Stomach (tissue), 9 donors: ENCODE data around the gene HMX1. TPM values are rescaled to one million over a fixed set of nuclear protein-coding genes. Genes with fewer than 3 reads are reported as not detected.

Experiments used
- DNase-seq, 2 donors: peaks; one replicate each; pipeline versions ENCODE4 v3.0.0 to v3.0.0-alpha.2; 2013 to 2019
- H3K27ac ChIP-seq, 5 donors: fragments of 200-600 bp in 4 of 5; sonication (generic) in 4 of 5; one replicate each; pipeline ENCODE4 v1.5.1; 2013 to 2019; ENCODE audit warnings: mild to moderate bottlenecking in 1 of 5, moderate library complexity in 1 of 5
- H3K27me3 ChIP-seq, 3 donors: fragments of 200-600 bp; sonication (generic); one replicate each; pipeline ENCODE4 v1.5.1; 2017 to 2019; ENCODE audit warnings: mixed run types in 1 of 3
- H3K36me3 ChIP-seq, 4 donors: fragments of 200-600 bp; sonication (generic); 1 replicate in 3 of 4; 2 replicates in 1 of 4; pipeline ENCODE4 v1.5.1; 2016 to 2019
- H3K4me1 ChIP-seq, 4 donors: fragments of 200-600 bp; sonication (generic); one replicate each; pipeline ENCODE4 v1.5.1; 2016 to 2019
- H3K4me3 ChIP-seq, 4 donors: fragments of 200-600 bp; sonication (generic) in 3 of 4; one replicate each; pipeline ENCODE4 v1.5.1; 2016 to 2019; ENCODE audit warnings: mild to moderate bottlenecking in 1 of 4
- H3K9me3 ChIP-seq, 4 donors: fragments of 200-600 bp; sonication (generic); one replicate each; pipeline ENCODE4 v1.5.1; 2016 to 2019
- EP300 ChIP-seq: sonication (generic); formaldehyde crosslinking; IDR thresholded peaks from one replicate; pipeline ENCODE4 v1.6.1; 2017; ENCODE audit warnings: antibody characterized with exemption
- POLR2A ChIP-seq, 4 donors: fragments of 450-650 bp; IDR thresholded peaks; one replicate each; pipeline ENCODE4 v1.6.1; 2016; ENCODE audit warnings: antibody characterized with exemption in 4 of 4, control low read depth in 2 of 4, mild to moderate bottlenecking in 1 of 4, moderate library complexity in 1 of 4
- POLR2AphosphoS5 ChIP-seq, 3 donors: sonication (generic); formaldehyde crosslinking; IDR thresholded peaks; one replicate each; pipeline ENCODE4 v1.6.1; 2016; ENCODE audit warnings: antibody characterized with exemption in 3 of 3
- WGBS, 5 donors: extraction: QIAGEN DNeasy Blood & Tissue Kit in 3 of 5; methylation state at CpG; one replicate each; pipeline versions ENCODE4 v1.1.5 to v1.1.7; 2013 to 2018; 5-methylcytosine and 5-hydroxymethylcytosine counted together
- intact Hi-C: fragments of 100-400 bp; cut with DNase I; formaldehyde crosslinking; loops from one replicate; pipeline ENCODE4 v1.15.1; 2023; ENCODE audit warnings: low total_unique reads
- polyA plus RNA-seq, 3 donors: library from polyadenylated mRNA; stranded (reverse); fragments of 200-250 nt; gene quantifications; one replicate each; pipeline ENCODE4 v1.2.3, GENCODE V29; 2013
- total RNA-seq, 5 donors: library from RNA; depleted of rRNA; stranded (reverse); fragments of >200 nt; gene quantifications; one replicate each; pipeline versions ENCODE4 v1.1.0 to v1.2.3, GENCODE V29; 2014 to 2016
- TF ChIP-seq, protein P1 (sequence below), 7 experiments: fragments of 450-650 bp in 4 of 7; fragments of 200-600 bp in 3 of 7; sonication (generic) in 3 of 7; IDR thresholded peaks; one replicate each; pipeline ENCODE4 v1.5.1; 2016 to 2019; ENCODE audit warnings: antibody characterized with exemption in 7 of 7, control low read depth in 2 of 7, mild to moderate bottlenecking in 1 of 7
- donor health status: healthy with polysubstance abuse.
- donor health status: Bipolar disorder and iron deficiency.
- donor health status: healthy.

Gene HMX1
- total and polyA plus RNA-seq, 8 donors, result 0.37 TPM; not detected in 7

DNA sequence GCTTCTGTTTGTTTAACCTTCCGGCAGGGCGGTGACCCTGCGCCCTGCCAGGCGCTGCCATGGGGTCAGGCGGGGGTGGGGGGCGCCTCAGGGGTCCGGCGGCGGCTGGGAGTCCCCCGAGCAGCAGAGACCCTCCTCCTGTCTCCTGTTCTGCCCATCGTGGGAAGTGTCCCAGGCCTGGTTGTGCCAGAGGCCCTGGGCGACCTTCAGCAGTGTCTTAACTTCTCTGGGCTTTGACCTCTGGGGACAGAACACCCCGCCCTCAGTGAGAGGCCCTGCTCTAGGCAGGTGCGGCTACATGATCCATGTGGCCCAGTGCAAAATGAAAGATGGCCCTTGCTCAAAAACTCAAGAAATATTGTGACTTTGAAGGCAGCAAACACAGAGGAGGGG is 22.8 kb upstream of the HMX1 start:
- peaks cover 0 to 31% (median 15%) of the 10 kb centered on the region in 4 donors for H3K4me1 ChIP-seq
- 5 to 20% (median 9%) methylated on average over 1 to 14 of the region's 14 CpGs for WGBS, 5 donors
- peaks cover 25 to 100% (median 52%) of the 10 kb centered on the region in 3 donors for H3K27me3 ChIP-seq
- DNase-seq, result no peak
- TF ChIP-seq, protein P1, sequence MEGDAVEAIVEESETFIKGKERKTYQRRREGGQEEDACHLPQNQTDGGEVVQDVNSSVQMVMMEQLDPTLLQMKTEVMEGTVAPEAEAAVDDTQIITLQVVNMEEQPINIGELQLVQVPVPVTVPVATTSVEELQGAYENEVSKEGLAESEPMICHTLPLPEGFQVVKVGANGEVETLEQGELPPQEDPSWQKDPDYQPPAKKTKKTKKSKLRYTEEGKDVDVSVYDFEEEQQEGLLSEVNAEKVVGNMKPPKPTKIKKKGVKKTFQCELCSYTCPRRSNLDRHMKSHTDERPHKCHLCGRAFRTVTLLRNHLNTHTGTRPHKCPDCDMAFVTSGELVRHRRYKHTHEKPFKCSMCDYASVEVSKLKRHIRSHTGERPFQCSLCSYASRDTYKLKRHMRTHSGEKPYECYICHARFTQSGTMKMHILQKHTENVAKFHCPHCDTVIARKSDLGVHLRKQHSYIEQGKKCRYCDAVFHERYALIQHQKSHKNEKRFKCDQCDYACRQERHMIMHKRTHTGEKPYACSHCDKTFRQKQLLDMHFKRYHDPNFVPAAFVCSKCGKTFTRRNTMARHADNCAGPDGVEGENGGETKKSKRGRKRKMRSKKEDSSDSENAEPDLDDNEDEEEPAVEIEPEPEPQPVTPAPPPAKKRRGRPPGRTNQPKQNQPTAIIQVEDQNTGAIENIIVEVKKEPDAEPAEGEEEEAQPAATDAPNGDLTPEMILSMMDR (IDR thresholded peaks at IDR 0.05), result no peak
- TF ChIP-seq POLR2AphosphoS5 (IDR thresholded peaks at IDR 0.05), result no peak
- no peak for TF ChIP-seq EP300
- TF ChIP-seq POLR2A (IDR thresholded peaks at IDR 0.05), result no peak
- H3K27ac ChIP-seq, result no peak overlapping the region
- intact Hi-C loops, result no loop called here
- no peaks in the 10 kb centered on the region for H3K36me3 ChIP-seq
- peaks cover 0 to 6% (median 1%) of the 10 kb centered on the region in 4 donors for H3K9me3 ChIP-seq
- H3K4me3 ChIP-seq, result no peak overlapping the region

DNA sequence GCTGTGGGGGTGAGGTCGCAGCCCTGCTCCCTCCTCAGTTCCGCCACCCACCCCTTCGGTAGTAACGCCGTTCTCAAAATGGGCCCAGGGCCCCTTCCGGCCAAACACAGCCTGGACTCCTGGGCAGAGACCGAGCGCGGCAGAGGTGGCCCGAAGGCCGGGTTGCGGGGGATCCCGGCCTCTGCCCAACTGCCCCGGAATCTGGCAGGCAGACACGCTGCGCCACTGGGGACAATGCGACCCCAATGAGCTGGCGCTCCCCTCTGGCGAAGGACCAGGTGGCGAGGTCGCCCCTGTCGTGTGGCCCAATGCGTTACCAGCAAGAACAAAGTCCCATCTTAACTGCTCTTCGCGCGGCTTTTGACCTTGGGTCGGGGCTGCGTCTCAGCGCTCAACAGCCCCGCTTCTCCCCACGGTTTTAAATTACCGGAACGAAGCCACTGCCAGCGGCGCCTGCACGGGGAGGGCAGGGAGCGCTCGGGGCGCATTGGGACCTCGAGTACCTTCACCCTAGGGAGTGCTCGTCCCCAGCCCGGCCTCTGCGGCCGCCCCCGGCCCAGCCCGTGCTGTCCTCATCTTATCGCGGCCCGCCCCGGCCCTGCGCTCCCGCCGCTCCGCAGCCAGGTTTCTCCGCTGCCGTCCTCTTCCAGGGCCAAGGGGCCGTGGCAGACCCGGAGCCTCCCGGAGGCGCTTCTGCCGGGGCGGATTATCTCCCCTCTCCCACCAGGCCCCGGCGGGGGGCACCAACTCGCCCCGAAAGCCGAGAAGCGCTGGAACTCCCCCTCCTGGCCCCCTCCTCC is 22.2 kb upstream of the HMX1 start:
- Histone ChIP-seq H3K4me1 (peaks cover 0 to 31% (median 15%) of the 10 kb centered on the region in 4 donors), H3K4me3 (no peak overlapping the region), H3K27ac (no peak overlapping the region), H3K9me3 (peaks cover 0 to under 1% (median 0%) of the 10 kb centered on the region in 4 donors), H3K27me3 (peaks cover 31 to 100% (median 58%) of the 10 kb centered on the region in 3 donors), H3K36me3 (no peaks in the 10 kb centered on the region)
- intact Hi-C loops, result no loop called here
- TF ChIP-seq, protein P1 (IDR thresholded peaks at IDR 0.05), result no peak
- TF ChIP-seq EP300, result no peak
- TF ChIP-seq POLR2AphosphoS5 (IDR thresholded peaks at IDR 0.05), result no peak
- TF ChIP-seq POLR2A (IDR thresholded peaks at IDR 0.05), result no peak
- no peak for DNase-seq
- WGBS, 5 donors, result 2 to 3% (median 2%) methylated on average over 22 to 68 of the region's 68 CpGs

DNA sequence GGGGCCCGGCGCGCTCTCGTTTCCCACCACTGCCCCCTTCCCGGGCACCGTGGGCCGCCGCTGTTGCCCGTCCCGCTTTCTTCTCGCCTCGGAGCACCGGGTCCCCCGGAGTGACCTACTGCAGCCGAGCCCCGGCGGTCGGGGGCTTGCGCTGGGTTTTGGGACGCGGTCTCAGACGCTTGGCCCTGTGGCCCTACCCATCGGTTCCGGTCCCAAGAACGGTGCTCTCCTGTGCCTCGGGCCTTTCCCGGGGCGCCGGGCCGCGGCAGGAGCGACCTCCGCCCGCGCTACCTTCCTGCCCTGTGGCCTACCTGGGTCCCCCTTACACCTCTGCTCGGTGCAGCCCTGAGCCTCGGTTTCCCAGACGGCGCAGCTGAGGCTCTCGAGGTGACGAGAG is 21.6 kb upstream of the HMX1 start:
- Histone ChIP-seq H3K4me1 (peaks cover 0 to 31% (median 15%) of the 10 kb centered on the region in 4 donors), H3K4me3 (no peak overlapping the region), H3K9me3 (no peaks in the 10 kb centered on the region), H3K36me3 (no peaks in the 10 kb centered on the region), H3K27ac (no peak overlapping the region), H3K27me3 (peaks cover 31 to 100% (median 64%) of the 10 kb centered on the region in 3 donors)
- TF ChIP-seq, protein P1 (IDR thresholded peaks at IDR 0.05), result no peak
- no peak for TF ChIP-seq POLR2A (IDR thresholded peaks at IDR 0.05)
- TF ChIP-seq EP300, result no peak
- TF ChIP-seq POLR2AphosphoS5 (IDR thresholded peaks at IDR 0.05), result no peak
- intact Hi-C loops, result no loop called here
- DNase-seq, result no peak
- 0 to 6% (median 3%) methylated on average over 2 to 41 of the region's 41 CpGs; no CpG with 5 or more reads in 1 of the 5 donors for WGBS, 5 donors

DNA sequence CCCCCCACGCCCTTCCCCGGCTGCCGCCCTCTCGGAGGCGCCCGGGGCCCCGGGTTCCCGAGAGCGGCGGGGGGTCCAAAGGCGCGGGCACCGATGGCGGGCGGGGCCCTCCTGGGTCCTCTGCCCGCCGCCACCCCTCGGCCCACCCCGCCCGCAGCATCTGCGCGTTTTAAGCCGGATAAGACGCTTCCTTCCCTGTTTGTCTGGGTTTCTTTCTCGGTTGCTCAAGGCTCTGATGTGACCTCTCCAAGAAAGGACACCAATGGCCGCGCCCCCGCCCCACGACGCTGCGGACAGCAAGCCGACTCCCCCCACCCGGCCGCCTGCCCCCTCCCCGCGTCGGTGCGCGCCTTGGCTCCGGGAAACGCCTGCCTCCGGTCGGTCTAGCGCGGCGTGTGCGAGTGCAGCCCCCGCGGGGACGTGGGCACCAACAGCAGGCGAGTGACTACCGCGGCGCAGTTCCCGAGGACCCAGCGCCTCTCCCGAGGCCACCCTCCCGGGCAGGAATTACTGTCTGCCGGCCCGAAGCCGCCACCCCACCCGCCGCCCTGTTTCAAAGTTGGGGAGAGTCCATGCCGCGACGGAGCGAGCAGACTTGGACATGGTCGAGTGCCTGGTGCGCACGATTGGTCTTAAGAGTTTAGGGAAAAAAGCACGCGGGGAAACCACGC is 21.1 kb upstream of the HMX1 start:
- TF ChIP-seq EP300 (no peak), POLR2AphosphoS5 (IDR thresholded peaks at IDR 0.05) (no peak), POLR2A (IDR thresholded peaks at IDR 0.05) (no peak)
- TF ChIP-seq, protein P1 (IDR thresholded peaks at IDR 0.05), result no peak
- intact Hi-C loops, result no loop called here
- Histone ChIP-seq H3K27me3 (peaks cover 31 to 100% (median 70%) of the 10 kb centered on the region in 3 donors), H3K36me3 (no peaks in the 10 kb centered on the region), H3K9me3 (no peaks in the 10 kb centered on the region), H3K27ac (no peak overlapping the region), H3K4me3 (no peak overlapping the region), H3K4me1 (peaks cover 0 to 31% (median 15%) of the 10 kb centered on the region in 4 donors)
- no peak for DNase-seq
- WGBS, 5 donors, result 1 to 6% (median 2%) methylated on average over 22 to 73 of the region's 73 CpGs
